ENCODE data around the gene FRAS1.
"Not testable (repeated sequence)": the region's sequence is repeated elsewhere in the genome, so short reads cannot be mapped to it uniquely, and the experiment has no call there.

FRAS1 gene

GRCh38 chr4:78322032-78322431 lies 264.9 kb downstream of the FRAS1 start:
- no peaks in the 10 kb centered on the region for H3K9me3 Mint-ChIP-seq
- H3K27me3 Mint-ChIP-seq (ENCODE audit: low read depth), result peaks cover 26% of the 10 kb centered on the region
- H3K27ac Mint-ChIP-seq, result no peak overlapping the region
- DNase-seq (ENCODE audit: low spot score), result no peak
- H3K4me3 Mint-ChIP-seq, result no peak overlapping the region
- H3K36me3 Mint-ChIP-seq (ENCODE audit: low read depth), result no peaks in the 10 kb centered on the region
- peaks cover 7% of the 10 kb centered on the region for H3K4me1 Mint-ChIP-seq (ENCODE audit: low read depth)

- DNase-seq (ENCODE audit: low spot score), result no peak
- H3K4me1 Mint-ChIP-seq (ENCODE audit: low read depth), result peaks cover 7% of the 10 kb centered on the region
- no peaks in the 10 kb centered on the region for H3K36me3 Mint-ChIP-seq (ENCODE audit: low read depth)
- no peak overlapping the region for H3K27ac Mint-ChIP-seq
- H3K27me3 Mint-ChIP-seq (ENCODE audit: low read depth), result peaks cover 28% of the 10 kb centered on the region
- no peaks in the 10 kb centered on the region for H3K9me3 Mint-ChIP-seq
- H3K4me3 Mint-ChIP-seq, result no peak overlapping the region
These were observed 266.3 kb downstream of the FRAS1 start for GRCh38 chr4:78323439-78323838.

GRCh38 chr4:78324625-78325024 lies 267.5 kb downstream of the FRAS1 start:
- no peak overlapping the region for H3K27ac Mint-ChIP-seq
- H3K4me3 Mint-ChIP-seq, result no peak overlapping the region
- H3K36me3 Mint-ChIP-seq (ENCODE audit: low read depth), result no peaks in the 10 kb centered on the region
- peaks cover 7% of the 10 kb centered on the region for H3K4me1 Mint-ChIP-seq (ENCODE audit: low read depth)
- peaks cover 25% of the 10 kb centered on the region for H3K27me3 Mint-ChIP-seq (ENCODE audit: low read depth)
- DNase-seq (ENCODE audit: low spot score), result no peak
- H3K9me3 Mint-ChIP-seq, result no peaks in the 10 kb centered on the region

- DNase-seq (ENCODE audit: low spot score), result no peak
- H3K4me1 Mint-ChIP-seq (ENCODE audit: low read depth), result peaks cover 3% of the 10 kb centered on the region
- H3K36me3 Mint-ChIP-seq (ENCODE audit: low read depth), result no peaks in the 10 kb centered on the region
- peaks cover 23% of the 10 kb centered on the region for H3K27me3 Mint-ChIP-seq (ENCODE audit: low read depth)
- no peak overlapping the region for H3K27ac Mint-ChIP-seq
- H3K4me3 Mint-ChIP-seq, result no peak overlapping the region
- H3K9me3 Mint-ChIP-seq, result no peaks in the 10 kb centered on the region
These were observed 268.4 kb downstream of the FRAS1 start for GRCh38 chr4:78325271-78326157.

- not testable (repeated sequence) for H3K9me3 Mint-ChIP-seq; H3K27ac Mint-ChIP-seq; DNase-seq (ENCODE audit: low spot score); H3K4me1 Mint-ChIP-seq (ENCODE audit: low read depth); H3K36me3 Mint-ChIP-seq (ENCODE audit: low read depth); H3K4me3 Mint-ChIP-seq
- H3K27me3 Mint-ChIP-seq (ENCODE audit: low read depth), result peaks cover 16% of the 10 kb centered on the region
These were observed 271.5 kb downstream of the FRAS1 start for GRCh38 chr4:78328591-78328990.

GRCh38 chr4:78331186-78331585 lies 274.1 kb downstream of the FRAS1 start:
- Mint-ChIP-seq H3K9me3 (no peaks in the 10 kb centered on the region), H3K27me3 (ENCODE audit: low read depth) (peaks cover 9% of the 10 kb centered on the region), H3K4me3 (no peak overlapping the region), H3K27ac (no peak overlapping the region), H3K4me1 (ENCODE audit: low read depth) (no peaks in the 10 kb centered on the region), H3K36me3 (ENCODE audit: low read depth) (no peaks in the 10 kb centered on the region)
- DNase-seq (ENCODE audit: low spot score), result no peak

- Mint-ChIP-seq H3K4me1 (ENCODE audit: low read depth) (no peaks in the 10 kb centered on the region), H3K27ac (no peak overlapping the region), H3K27me3 (ENCODE audit: low read depth) (peaks cover 8% of the 10 kb centered on the region), H3K4me3 (no peak overlapping the region), H3K9me3 (no peaks in the 10 kb centered on the region), H3K36me3 (ENCODE audit: low read depth) (no peaks in the 10 kb centered on the region)
- no peak for DNase-seq (ENCODE audit: low spot score)
These were observed 274.8 kb downstream of the FRAS1 start for GRCh38 chr4:78331965-78332364.

GRCh38 chr4:78332976-78333375 lies 275.9 kb downstream of the FRAS1 start:
- no peak overlapping the region for H3K27ac Mint-ChIP-seq
- no peaks in the 10 kb centered on the region for H3K9me3 Mint-ChIP-seq
- no peaks in the 10 kb centered on the region for H3K4me1 Mint-ChIP-seq (ENCODE audit: low read depth)
- H3K4me3 Mint-ChIP-seq, result no peak overlapping the region
- DNase-seq (ENCODE audit: low spot score), result no peak
- no peaks in the 10 kb centered on the region for H3K36me3 Mint-ChIP-seq (ENCODE audit: low read depth)
- peaks cover 11% of the 10 kb centered on the region for H3K27me3 Mint-ChIP-seq (ENCODE audit: low read depth)

GRCh38 chr4:78336093-78336943 lies 279.2 kb downstream of the FRAS1 start:
- Mint-ChIP-seq H3K27ac (no peak overlapping the region), H3K4me3 (no peak overlapping the region), H3K27me3 (ENCODE audit: low read depth) (peaks cover 13% of the 10 kb centered on the region), H3K4me1 (ENCODE audit: low read depth) (no peaks in the 10 kb centered on the region), H3K9me3 (no peaks in the 10 kb centered on the region), H3K36me3 (ENCODE audit: low read depth) (no peaks in the 10 kb centered on the region)
- no peak for DNase-seq (ENCODE audit: low spot score)

- no peaks in the 10 kb centered on the region for H3K36me3 Mint-ChIP-seq (ENCODE audit: low read depth)
- DNase-seq (ENCODE audit: low spot score), result no peak
- peaks cover 18% of the 10 kb centered on the region for H3K27me3 Mint-ChIP-seq (ENCODE audit: low read depth)
- H3K27ac Mint-ChIP-seq, result no peak overlapping the region
- H3K4me3 Mint-ChIP-seq, result no peak overlapping the region
- no peaks in the 10 kb centered on the region for H3K4me1 Mint-ChIP-seq (ENCODE audit: low read depth)
- H3K9me3 Mint-ChIP-seq, result no peaks in the 10 kb centered on the region
These were observed 280.3 kb downstream of the FRAS1 start for GRCh38 chr4:78337244-78338020.

- H3K36me3 Mint-ChIP-seq (ENCODE audit: low read depth), result no peaks in the 10 kb centered on the region
- no peak for DNase-seq (ENCODE audit: low spot score)
- H3K27ac Mint-ChIP-seq, result no peak overlapping the region
- no peaks in the 10 kb centered on the region for H3K4me1 Mint-ChIP-seq (ENCODE audit: low read depth)
- H3K9me3 Mint-ChIP-seq, result no peaks in the 10 kb centered on the region
- peaks cover 15% of the 10 kb centered on the region for H3K27me3 Mint-ChIP-seq (ENCODE audit: low read depth)
- H3K4me3 Mint-ChIP-seq, result no peak overlapping the region
These were observed 285.0 kb downstream of the FRAS1 start for GRCh38 chr4:78342125-78342524.

GRCh38 chr4:78343682-78344081 lies 286.6 kb downstream of the FRAS1 start:
- Mint-ChIP-seq H3K9me3 (no peaks in the 10 kb centered on the region), H3K27me3 (ENCODE audit: low read depth) (peaks cover 9% of the 10 kb centered on the region)

GRCh38 chr4:78345237-78345636 lies 288.1 kb downstream of the FRAS1 start:
- H3K9me3 Mint-ChIP-seq, result no peaks in the 10 kb centered on the region
- H3K27me3 Mint-ChIP-seq (ENCODE audit: low read depth), result peaks cover 9% of the 10 kb centered on the region
- no peak overlapping the region for H3K27ac Mint-ChIP-seq
- no peak overlapping the region for H3K4me3 Mint-ChIP-seq
- H3K4me1 Mint-ChIP-seq (ENCODE audit: low read depth), result no peaks in the 10 kb centered on the region
- no peak for DNase-seq (ENCODE audit: low spot score)
- no peaks in the 10 kb centered on the region for H3K36me3 Mint-ChIP-seq (ENCODE audit: low read depth)

More at GRCh38 chr4:78343682-78344081, 286.6 kb downstream of the FRAS1 start:
- Mint-ChIP-seq H3K4me3 (no peak overlapping the region), H3K27ac (no peak overlapping the region), H3K4me1 (ENCODE audit: low read depth) (no peaks in the 10 kb centered on the region), H3K36me3 (ENCODE audit: low read depth) (no peaks in the 10 kb centered on the region)
- no peak for DNase-seq (ENCODE audit: low spot score)
